Transverse colon (tissue), 4 donors: ENCODE measurements around the gene LAMC2.
"Not testable (repeated sequence)": the region's sequence is repeated elsewhere in the genome, so short reads cannot be mapped to it uniquely, and the experiment has no call there.

ENCODE experiments used
- POLR2A ChIP-seq: fragments of 450-650 bp; IDR thresholded peaks from one replicate; pipeline ENCODE4 v1.6.1; 2016; ENCODE audit warnings: antibody characterized with exemption, mild to moderate bottlenecking, moderate library complexity
- POLR2AphosphoS5 ChIP-seq, 3 donors: sonication (generic); formaldehyde crosslinking; IDR thresholded peaks; one replicate each; pipeline ENCODE4 v1.6.1; 2016; ENCODE audit warnings: antibody characterized with exemption in 3 of 3
- TF ChIP-seq, protein P1 (sequence below), 5 experiments: fragments of 200-600 bp in 3 of 5; fragments of 450-650 bp in 2 of 5; sonication (generic) in 3 of 5; IDR thresholded peaks; 1 replicate in 2 of 5; 2 replicates in 3 of 5; pipeline ENCODE4 v1.5.1; 2016 to 2017; ENCODE audit warnings: antibody characterized with exemption in 5 of 5, inconsistent platforms in 3 of 5, mild to moderate bottlenecking in 2 of 5, moderate library complexity in 1 of 5

- TF ChIP-seq POLR2AphosphoS5 (IDR thresholded peaks at IDR 0.05); POLR2A: not testable (repeated sequence)
- TF ChIP-seq, protein P1, sequence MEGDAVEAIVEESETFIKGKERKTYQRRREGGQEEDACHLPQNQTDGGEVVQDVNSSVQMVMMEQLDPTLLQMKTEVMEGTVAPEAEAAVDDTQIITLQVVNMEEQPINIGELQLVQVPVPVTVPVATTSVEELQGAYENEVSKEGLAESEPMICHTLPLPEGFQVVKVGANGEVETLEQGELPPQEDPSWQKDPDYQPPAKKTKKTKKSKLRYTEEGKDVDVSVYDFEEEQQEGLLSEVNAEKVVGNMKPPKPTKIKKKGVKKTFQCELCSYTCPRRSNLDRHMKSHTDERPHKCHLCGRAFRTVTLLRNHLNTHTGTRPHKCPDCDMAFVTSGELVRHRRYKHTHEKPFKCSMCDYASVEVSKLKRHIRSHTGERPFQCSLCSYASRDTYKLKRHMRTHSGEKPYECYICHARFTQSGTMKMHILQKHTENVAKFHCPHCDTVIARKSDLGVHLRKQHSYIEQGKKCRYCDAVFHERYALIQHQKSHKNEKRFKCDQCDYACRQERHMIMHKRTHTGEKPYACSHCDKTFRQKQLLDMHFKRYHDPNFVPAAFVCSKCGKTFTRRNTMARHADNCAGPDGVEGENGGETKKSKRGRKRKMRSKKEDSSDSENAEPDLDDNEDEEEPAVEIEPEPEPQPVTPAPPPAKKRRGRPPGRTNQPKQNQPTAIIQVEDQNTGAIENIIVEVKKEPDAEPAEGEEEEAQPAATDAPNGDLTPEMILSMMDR (IDR thresholded peaks at IDR 0.05), result not testable (repeated sequence)
Measured at GRCh38 chr1:183150032-183150431, 36.0 kb upstream of the LAMC2 start.
